ENCODE measurements around the gene DOCK1.

DNA sequence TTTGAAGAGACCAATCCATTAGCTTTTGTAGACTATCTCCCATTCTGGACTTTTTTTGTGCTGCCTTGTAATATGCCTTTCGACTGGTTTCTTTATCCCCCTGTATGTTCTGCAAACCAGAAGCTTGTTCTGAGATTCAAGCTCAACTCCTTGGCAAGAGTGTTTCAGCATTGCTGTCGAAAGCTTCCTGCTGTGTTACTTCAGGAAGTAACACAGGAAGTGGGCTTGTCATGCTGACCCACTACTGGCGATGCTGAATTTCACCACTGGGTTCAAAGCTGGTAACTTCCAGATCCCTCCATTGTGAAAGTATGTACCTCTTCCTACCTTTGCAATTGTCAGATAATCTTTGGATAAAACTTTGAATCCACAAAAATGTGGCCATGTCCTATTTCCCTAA lies 349.0 kb downstream of the DOCK1 start:
- TF ChIP-seq CTCF (IDR thresholded peaks at IDR 0.05) (no peak), POLR2AphosphoS5 (IDR thresholded peaks at IDR 0.05) (no peak), POLR2A (IDR thresholded peaks at IDR 0.05) (no peak)

Data from breast epithelium (tissue), 3 donors.